OCI-LY7 (cell line): ENCODE data around the gene KCNA5.

ENCODE experiments used
- EZH2phosphoT487 ChIP-seq: fragments of 200-600 bp; sonication (generic); IDR thresholded peaks from 2 replicates; pipeline ENCODE4 v1.6.1; 2018; ENCODE audit warnings: low read depth, borderline replicate concordance, mild to moderate bottlenecking, mixed run types, antibody characterized with exemption, low read length, moderate library complexity, mixed read lengths
- TF ChIP-seq, protein P1 (sequence below): fragments of 200-600 bp; sonication (generic); conservative IDR thresholded peaks from 2 replicates; pipeline ENCODE4 v1.5.1; 2014; ENCODE audit warnings: mild to moderate bottlenecking, antibody characterized with exemption, low read length, moderate library complexity, mixed read lengths

DNA sequence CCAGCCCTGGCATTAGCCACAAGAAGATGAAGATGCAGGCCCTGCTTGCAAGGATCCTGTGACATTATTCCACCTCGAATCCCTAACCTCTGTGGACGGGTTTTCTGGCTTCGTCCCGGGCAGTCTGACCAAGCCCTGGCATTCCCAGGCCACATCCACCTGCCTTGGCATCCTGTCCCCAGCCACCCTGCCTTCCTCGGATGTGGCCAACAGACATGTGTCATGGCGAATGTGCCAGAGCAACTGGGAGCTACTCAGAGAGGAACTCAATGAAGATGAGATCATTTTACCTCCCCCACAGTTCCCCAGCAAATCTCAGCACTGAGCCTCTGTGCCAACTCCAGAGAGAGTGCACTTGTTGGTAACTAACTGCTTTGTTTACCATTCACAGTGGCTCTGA is 33.5 kb upstream of the KCNA5 start:
- TF ChIP-seq, protein P1, sequence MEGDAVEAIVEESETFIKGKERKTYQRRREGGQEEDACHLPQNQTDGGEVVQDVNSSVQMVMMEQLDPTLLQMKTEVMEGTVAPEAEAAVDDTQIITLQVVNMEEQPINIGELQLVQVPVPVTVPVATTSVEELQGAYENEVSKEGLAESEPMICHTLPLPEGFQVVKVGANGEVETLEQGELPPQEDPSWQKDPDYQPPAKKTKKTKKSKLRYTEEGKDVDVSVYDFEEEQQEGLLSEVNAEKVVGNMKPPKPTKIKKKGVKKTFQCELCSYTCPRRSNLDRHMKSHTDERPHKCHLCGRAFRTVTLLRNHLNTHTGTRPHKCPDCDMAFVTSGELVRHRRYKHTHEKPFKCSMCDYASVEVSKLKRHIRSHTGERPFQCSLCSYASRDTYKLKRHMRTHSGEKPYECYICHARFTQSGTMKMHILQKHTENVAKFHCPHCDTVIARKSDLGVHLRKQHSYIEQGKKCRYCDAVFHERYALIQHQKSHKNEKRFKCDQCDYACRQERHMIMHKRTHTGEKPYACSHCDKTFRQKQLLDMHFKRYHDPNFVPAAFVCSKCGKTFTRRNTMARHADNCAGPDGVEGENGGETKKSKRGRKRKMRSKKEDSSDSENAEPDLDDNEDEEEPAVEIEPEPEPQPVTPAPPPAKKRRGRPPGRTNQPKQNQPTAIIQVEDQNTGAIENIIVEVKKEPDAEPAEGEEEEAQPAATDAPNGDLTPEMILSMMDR, result no peak
- TF ChIP-seq EZH2phosphoT487, result no peak
